Suprapubic skin (tissue), 4 donors: ENCODE data around the gene PTPRN2.

Experiments
- EP300 ChIP-seq: sonication (generic); formaldehyde crosslinking; IDR thresholded peaks from one replicate; pipeline ENCODE4 v1.6.1; 2017; ENCODE audit warnings: antibody characterized with exemption
- POLR2A ChIP-seq, 2 donors: fragments of 450-650 bp; IDR thresholded peaks; one replicate each; pipeline ENCODE4 v1.6.1; 2017; ENCODE audit warnings: antibody characterized with exemption in 2 of 2, mild to moderate bottlenecking in 2 of 2, moderate library complexity in 2 of 2
- POLR2AphosphoS5 ChIP-seq, 3 donors: sonication (generic); formaldehyde crosslinking; IDR thresholded peaks; one replicate each; pipeline ENCODE4 v1.6.1; 2017; ENCODE audit warnings: antibody characterized with exemption in 3 of 3
- TF ChIP-seq, protein P1 (sequence below), 2 donors: fragments of 200-600 bp in 1 of 2; fragments of 450-650 bp in 1 of 2; sonication (generic) in 1 of 2; IDR thresholded peaks; one replicate each; pipeline ENCODE4 v1.5.1; 2016 to 2019; ENCODE audit warnings: antibody characterized with exemption in 2 of 2, mild to moderate bottlenecking in 1 of 2, moderate library complexity in 1 of 2

DNA sequence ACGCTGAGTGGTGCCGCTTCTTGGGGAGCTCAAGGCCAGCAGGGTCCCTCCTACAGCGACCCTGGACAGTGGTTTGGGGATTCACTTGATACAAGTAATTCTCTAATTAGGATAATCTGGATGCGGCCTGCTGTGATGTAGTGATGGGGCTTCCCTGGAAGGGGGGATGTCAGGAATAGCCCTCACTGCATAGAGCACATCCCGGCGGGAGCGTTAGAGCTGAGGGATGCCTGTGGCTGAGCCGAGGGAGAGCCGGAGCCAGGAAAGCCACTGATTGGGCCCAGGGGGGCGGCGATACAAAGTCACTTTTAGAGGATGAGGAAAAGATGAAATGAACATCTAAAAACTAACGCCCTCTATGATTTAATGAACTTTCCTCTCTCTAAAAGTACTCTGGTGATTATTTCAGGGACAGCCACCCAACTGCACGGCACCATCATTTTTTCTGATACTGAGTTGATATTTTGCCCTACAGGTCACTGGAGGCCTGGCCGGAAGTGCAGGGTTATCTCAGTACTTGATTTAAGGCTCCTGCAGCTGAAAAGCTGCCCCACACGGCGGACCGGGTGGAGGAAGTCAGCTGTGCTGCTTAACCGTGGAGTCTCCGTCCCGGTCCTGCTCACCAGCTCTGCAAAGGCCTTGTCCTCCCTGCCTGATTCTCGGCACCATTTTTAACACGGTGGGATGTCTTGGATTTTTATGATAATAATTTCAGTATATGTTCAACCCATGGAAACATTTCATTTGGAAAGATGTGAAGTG, 732.0 kb downstream of the PTPRN2 start:
- TF ChIP-seq, protein P1, sequence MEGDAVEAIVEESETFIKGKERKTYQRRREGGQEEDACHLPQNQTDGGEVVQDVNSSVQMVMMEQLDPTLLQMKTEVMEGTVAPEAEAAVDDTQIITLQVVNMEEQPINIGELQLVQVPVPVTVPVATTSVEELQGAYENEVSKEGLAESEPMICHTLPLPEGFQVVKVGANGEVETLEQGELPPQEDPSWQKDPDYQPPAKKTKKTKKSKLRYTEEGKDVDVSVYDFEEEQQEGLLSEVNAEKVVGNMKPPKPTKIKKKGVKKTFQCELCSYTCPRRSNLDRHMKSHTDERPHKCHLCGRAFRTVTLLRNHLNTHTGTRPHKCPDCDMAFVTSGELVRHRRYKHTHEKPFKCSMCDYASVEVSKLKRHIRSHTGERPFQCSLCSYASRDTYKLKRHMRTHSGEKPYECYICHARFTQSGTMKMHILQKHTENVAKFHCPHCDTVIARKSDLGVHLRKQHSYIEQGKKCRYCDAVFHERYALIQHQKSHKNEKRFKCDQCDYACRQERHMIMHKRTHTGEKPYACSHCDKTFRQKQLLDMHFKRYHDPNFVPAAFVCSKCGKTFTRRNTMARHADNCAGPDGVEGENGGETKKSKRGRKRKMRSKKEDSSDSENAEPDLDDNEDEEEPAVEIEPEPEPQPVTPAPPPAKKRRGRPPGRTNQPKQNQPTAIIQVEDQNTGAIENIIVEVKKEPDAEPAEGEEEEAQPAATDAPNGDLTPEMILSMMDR (IDR thresholded peaks at IDR 0.05): no peak
- TF ChIP-seq POLR2AphosphoS5 (IDR thresholded peaks at IDR 0.05): no peak
- no peak for TF ChIP-seq POLR2A (IDR thresholded peaks at IDR 0.05)
- TF ChIP-seq EP300: no peak
